ENCODE results near the gene SHISAL2A. TPM values are rescaled to one million over a fixed set of nuclear protein-coding genes. Genes with fewer than 3 reads are reported as not detected.

SHISAL2A gene
- total and polyA plus RNA-seq, 10 of the 15 experiments (the other 5 are each of a cell fraction or from before 2014, with no cell fraction given) = 0.18 to 0.67 (median 0.45) TPM

DNA sequence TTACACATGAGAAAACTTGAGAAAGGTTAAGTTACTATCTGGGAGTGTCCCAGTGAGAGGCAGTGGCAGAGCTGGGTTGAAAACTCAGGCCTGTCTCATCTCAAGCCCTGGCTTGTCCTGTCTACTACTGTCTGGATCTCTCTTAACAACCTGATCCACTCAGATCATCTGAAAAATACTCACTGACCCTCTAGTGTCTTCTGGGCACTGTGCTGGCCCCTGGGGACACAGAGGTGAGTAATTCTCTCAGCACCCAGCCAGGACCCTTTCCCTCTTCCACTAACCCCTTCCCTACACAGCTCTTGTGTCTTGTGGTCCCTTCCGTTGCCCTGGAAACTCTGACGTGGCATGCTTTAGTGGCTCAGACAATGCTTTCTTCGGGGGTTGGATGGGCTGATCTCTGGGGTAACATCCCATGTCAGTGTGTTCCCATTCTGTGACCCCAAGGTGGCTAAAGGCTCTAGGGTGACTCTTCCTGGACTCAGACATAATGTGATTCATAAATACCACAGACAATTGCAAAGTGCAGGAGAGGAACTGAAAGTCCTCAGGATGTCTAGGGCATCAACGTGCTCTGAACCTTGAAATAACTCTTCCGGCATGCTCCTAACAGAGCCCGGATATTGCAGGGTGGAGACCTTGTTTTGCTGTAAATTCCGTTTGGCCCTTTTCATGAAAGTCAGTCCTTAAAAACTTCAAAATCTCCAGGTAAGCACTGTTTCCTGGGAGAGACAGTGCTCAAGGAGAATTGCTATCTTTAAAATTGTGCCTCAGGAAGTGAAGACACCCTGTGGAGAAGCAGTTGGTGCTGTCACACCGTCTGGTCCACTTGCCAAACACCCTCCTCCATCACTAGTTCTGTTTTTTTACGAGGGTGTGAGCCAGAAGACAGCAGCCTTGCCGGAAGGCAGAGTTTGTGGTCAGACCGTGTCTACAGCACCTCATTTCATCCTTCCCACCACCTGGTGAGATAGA lies 4.0 kb downstream of the SHISAL2A start (continued):
- TF ChIP-seq, protein P1, sequence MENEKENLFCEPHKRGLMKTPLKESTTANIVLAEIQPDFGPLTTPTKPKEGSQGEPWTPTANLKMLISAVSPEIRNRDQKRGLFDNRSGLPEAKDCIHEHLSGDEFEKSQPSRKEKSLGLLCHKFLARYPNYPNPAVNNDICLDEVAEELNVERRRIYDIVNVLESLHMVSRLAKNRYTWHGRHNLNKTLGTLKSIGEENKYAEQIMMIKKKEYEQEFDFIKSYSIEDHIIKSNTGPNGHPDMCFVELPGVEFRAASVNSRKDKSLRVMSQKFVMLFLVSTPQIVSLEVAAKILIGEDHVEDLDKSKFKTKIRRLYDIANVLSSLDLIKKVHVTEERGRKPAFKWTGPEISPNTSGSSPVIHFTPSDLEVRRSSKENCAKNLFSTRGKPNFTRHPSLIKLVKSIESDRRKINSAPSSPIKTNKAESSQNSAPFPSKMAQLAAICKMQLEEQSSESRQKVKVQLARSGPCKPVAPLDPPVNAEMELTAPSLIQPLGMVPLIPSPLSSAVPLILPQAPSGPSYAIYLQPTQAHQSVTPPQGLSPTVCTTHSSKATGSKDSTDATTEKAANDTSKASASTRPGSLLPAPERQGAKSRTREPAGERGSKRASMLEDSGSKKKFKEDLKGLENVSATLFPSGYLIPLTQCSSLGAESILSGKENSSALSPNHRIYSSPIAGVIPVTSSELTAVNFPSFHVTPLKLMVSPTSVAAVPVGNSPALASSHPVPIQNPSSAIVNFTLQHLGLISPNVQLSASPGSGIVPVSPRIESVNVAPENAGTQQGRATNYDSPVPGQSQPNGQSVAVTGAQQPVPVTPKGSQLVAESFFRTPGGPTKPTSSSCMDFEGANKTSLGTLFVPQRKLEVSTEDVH (IDR thresholded peaks at IDR 0.05; ENCODE audit: low read depth, partially characterized antibody) = peak; percentile 27
- TF ChIP-seq RELA (IDR thresholded peaks at IDR 0.05; ENCODE audit: borderline replicate concordance, partially characterized antibody) (peak; percentile 14), ZNF207 (IDR thresholded peaks at IDR 0.05; ENCODE audit: borderline replicate concordance) (no peak; the same call in 1 of the 2 replicates), PML (IDR thresholded peaks at IDR 0.05; ENCODE audit: low read length) (peak; percentile 74), RUNX3 (IDR thresholded peaks at IDR 0.05; ENCODE audit: low read length) (peak; percentile 86), DPF2 (IDR thresholded peaks at IDR 0.05) (peak; percentile 95), NFIC (IDR thresholded peaks at IDR 0.05; ENCODE audit: low read depth, low read length) (peak; percentile 89), POLR2A (IDR thresholded peaks at IDR 0.05; ENCODE audit: low read depth, low read length) (peak; percentile 61), POLR2AphosphoS2 (IDR thresholded peaks at IDR 0.05; ENCODE audit: low read depth, low read length) (no peak), STAT1 (conservative IDR thresholded peaks at IDR 0.05) (no peak), RBBP5 (conservative IDR thresholded peaks at IDR 0.05) (peak; percentile 78; the same call in 1 of the 2 replicates), ZNF274 (IDR thresholded peaks at IDR 0.05; ENCODE audit: insufficient read depth, insufficient read length) (no peak), POLR2AphosphoS5 (IDR thresholded peaks at IDR 0.05; ENCODE audit: low read length) (no peak), ZNF217 (IDR thresholded peaks at IDR 0.05) (peak; percentile 95), CREM (IDR thresholded peaks at IDR 0.05; ENCODE audit: low read depth) (peak; percentile 40; the same call in 1 of the 2 replicates), BHLHE40 (IDR thresholded peaks at IDR 0.05; ENCODE audit: borderline replicate concordance in 1 of 2, low read depth in 2 of 2, low read length in 1 of 2) (peak; percentile 32 to 64; a peak in 3 of 4 replicates), CHD2 (IDR thresholded peaks at IDR 0.05; ENCODE audit: borderline replicate concordance, low read depth, low read length) (peak; percentile 47; the same call in 1 of the 2 replicates), NFYB (IDR thresholded peaks at IDR 0.05; ENCODE audit: insufficient read depth, low read depth, low read length) (no peak)
- TF ChIP-seq, protein P2, sequence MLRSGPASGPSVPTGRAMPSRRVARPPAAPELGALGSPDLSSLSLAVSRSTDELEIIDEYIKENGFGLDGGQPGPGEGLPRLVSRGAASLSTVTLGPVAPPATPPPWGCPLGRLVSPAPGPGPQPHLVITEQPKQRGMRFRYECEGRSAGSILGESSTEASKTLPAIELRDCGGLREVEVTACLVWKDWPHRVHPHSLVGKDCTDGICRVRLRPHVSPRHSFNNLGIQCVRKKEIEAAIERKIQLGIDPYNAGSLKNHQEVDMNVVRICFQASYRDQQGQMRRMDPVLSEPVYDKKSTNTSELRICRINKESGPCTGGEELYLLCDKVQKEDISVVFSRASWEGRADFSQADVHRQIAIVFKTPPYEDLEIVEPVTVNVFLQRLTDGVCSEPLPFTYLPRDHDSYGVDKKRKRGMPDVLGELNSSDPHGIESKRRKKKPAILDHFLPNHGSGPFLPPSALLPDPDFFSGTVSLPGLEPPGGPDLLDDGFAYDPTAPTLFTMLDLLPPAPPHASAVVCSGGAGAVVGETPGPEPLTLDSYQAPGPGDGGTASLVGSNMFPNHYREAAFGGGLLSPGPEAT (IDR thresholded peaks at IDR 0.05; ENCODE audit: low read depth) = peak; percentile 73
- TF ChIP-seq, protein P3, sequence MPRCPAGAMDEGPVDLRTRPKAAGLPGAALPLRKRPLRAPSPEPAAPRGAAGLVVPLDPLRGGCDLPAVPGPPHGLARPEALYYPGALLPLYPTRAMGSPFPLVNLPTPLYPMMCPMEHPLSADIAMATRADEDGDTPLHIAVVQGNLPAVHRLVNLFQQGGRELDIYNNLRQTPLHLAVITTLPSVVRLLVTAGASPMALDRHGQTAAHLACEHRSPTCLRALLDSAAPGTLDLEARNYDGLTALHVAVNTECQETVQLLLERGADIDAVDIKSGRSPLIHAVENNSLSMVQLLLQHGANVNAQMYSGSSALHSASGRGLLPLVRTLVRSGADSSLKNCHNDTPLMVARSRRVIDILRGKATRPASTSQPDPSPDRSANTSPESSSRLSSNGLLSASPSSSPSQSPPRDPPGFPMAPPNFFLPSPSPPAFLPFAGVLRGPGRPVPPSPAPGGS (IDR thresholded peaks at IDR 0.05; ENCODE audit: borderline replicate concordance, insufficient read depth, low read depth, low read length, poor library complexity, severe bottlenecking) = peak; percentile 20
- TF ChIP-seq, protein P4, sequence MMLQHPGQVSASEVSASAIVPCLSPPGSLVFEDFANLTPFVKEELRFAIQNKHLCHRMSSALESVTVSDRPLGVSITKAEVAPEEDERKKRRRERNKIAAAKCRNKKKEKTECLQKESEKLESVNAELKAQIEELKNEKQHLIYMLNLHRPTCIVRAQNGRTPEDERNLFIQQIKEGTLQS (IDR thresholded peaks at IDR 0.05; ENCODE audit: borderline replicate concordance, extremely low read depth, low read depth, low read length) = no peak
- TF ChIP-seq, protein P5, sequence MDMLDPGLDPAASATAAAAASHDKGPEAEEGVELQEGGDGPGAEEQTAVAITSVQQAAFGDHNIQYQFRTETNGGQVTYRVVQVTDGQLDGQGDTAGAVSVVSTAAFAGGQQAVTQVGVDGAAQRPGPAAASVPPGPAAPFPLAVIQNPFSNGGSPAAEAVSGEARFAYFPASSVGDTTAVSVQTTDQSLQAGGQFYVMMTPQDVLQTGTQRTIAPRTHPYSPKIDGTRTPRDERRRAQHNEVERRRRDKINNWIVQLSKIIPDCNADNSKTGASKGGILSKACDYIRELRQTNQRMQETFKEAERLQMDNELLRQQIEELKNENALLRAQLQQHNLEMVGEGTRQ (IDR thresholded peaks at IDR 0.05; ENCODE audit: borderline replicate concordance, low read depth, low read length) = no peak
